Measurements from ENCODE around the gene MLIP.
"Not testable (repeated sequence)": the region's sequence is repeated elsewhere in the genome, so short reads cannot be mapped to it uniquely, and the experiment has no call there.

Gene MLIP

DNA sequence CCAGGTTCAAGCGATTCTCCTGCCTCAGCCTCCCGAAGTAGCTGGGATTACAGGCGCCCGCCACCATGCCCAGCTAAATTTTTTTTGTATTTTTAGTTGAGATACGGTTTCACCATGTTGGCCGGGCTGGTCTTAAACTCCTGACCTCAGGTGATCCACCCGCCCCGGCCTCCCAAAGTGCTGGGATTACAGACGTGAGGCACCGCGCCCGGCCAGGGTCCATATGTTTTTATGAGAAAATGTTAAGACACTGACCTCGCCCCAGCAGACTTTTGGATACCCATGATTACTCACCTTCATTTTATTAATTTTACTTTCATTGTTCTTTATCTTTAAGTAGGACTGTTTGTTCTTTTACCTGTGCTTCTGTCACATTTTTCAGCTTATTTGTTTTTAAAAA, 29.7 kb upstream of the MLIP start:
- H3K36me3 ChIP-seq (ENCODE audit: control insufficient read depth, insufficient read depth, low read length); H3K4me3 ChIP-seq (ENCODE audit: insufficient read depth, low read depth, low read length); H3K27me3 ChIP-seq (ENCODE audit: control insufficient read depth, insufficient read depth, low read length, poor library complexity, severe bottlenecking); H3K9me3 ChIP-seq (ENCODE audit: control insufficient read depth, low read length); H3K27ac ChIP-seq (ENCODE audit: insufficient read depth, low read depth, low read length, poor library complexity, severe bottlenecking); H3K4me1 ChIP-seq (ENCODE audit: control insufficient read depth, insufficient read depth, low read length): not testable (repeated sequence)
- 94 to 98% methylated on average over 12 to 13 of the region's 13 CpGs for WGBS, 2 experiments

DNA sequence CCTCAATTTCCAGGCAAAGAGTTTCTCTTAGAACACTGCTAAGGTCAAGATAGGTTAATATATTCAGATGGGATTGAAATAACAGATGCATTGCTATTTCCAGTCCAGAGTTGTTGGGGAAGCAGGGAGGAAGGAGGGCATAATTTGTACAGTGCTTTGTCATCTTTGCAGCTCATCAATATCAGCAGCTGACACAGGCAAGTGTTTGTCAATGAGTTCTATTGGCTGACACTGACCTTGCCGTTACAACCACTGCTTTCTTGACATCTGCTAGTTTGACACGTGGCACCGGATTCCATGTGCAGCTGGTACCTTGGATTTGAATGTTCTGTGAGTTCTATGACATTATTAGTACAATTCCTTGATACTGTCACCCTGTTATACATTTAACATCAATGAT, 28.0 kb upstream of the MLIP start:
- no peaks in the 10 kb centered on the region for H3K9me3 ChIP-seq (ENCODE audit: control insufficient read depth, low read length)
- H3K4me1 ChIP-seq (ENCODE audit: control insufficient read depth, insufficient read depth, low read length), result no peaks in the 10 kb centered on the region
- H3K27ac ChIP-seq (ENCODE audit: insufficient read depth, low read depth, low read length, poor library complexity, severe bottlenecking), result no peak overlapping the region
- H3K27me3 ChIP-seq (ENCODE audit: control insufficient read depth, insufficient read depth, low read length, poor library complexity, severe bottlenecking), result no peaks in the 10 kb centered on the region
- WGBS, 2 experiments, result 86 to 93% methylated on average over 3 of the region's 3 CpGs
- H3K36me3 ChIP-seq (ENCODE audit: control insufficient read depth, insufficient read depth, low read length), result no peaks in the 10 kb centered on the region
- H3K4me3 ChIP-seq (ENCODE audit: insufficient read depth, low read depth, low read length), result no peak overlapping the region

DNA sequence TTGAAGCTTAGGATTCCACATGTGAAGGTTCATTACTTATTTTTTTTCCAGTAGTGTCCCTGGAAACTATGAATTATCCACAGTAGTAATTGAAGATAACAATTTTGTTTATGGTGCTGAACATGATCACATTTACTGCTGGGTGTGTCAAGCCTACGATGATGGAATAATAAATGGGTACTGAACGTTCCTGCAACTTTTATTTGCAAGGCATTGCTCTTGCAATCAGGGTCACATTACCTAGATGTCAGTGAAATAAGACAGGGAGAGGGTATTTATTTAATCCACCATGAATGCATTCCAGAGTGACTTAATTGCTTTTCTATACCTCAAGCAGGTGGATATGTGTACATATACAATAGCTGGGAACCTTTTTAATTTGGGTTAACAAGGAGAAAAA, 27.0 kb upstream of the MLIP start:
- H3K27me3 ChIP-seq (ENCODE audit: control insufficient read depth, insufficient read depth, low read length, poor library complexity, severe bottlenecking), result no peaks in the 10 kb centered on the region
- no peak overlapping the region for H3K27ac ChIP-seq (ENCODE audit: insufficient read depth, low read depth, low read length, poor library complexity, severe bottlenecking)
- no peak overlapping the region for H3K4me3 ChIP-seq (ENCODE audit: insufficient read depth, low read depth, low read length)
- no peaks in the 10 kb centered on the region for H3K36me3 ChIP-seq (ENCODE audit: control insufficient read depth, insufficient read depth, low read length)
- WGBS, 2 experiments, result 95 to 96% methylated on average over 2 of the region's 2 CpGs
- H3K9me3 ChIP-seq (ENCODE audit: control insufficient read depth, low read length), result no peaks in the 10 kb centered on the region
- H3K4me1 ChIP-seq (ENCODE audit: control insufficient read depth, insufficient read depth, low read length), result no peaks in the 10 kb centered on the region

DNA sequence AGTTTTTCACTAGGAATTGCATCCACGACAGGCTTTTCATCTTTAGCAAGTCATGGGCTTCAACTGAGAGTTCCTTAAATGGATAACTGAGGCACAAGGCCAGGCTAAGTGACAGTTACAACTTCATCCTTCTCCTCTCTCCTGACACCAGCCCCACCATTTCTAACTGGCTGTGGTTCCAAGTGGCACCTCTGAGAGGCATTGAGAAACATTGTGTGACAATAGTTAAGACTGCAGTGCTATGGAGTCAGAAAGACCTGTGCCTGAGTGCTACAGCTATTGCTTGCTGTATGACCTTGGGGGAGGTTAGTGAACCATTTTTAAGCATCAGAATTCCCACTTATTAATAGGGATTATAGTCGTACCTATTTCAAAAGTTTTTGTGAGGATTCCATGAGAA, 26.2 kb upstream of the MLIP start:
- Histone ChIP-seq H3K9me3 (ENCODE audit: control insufficient read depth, low read length) (no peaks in the 10 kb centered on the region), H3K4me1 (ENCODE audit: control insufficient read depth, insufficient read depth, low read length) (no peaks in the 10 kb centered on the region), H3K27ac (ENCODE audit: insufficient read depth, low read depth, low read length, poor library complexity, severe bottlenecking) (no peak overlapping the region), H3K4me3 (ENCODE audit: insufficient read depth, low read depth, low read length) (no peak overlapping the region), H3K27me3 (ENCODE audit: control insufficient read depth, insufficient read depth, low read length, poor library complexity, severe bottlenecking) (no peaks in the 10 kb centered on the region), H3K36me3 (ENCODE audit: control insufficient read depth, insufficient read depth, low read length) (no peaks in the 10 kb centered on the region)
- 0% methylated on average over 1 of the region's 2 CpGs for WGBS, 2 experiments

DNA sequence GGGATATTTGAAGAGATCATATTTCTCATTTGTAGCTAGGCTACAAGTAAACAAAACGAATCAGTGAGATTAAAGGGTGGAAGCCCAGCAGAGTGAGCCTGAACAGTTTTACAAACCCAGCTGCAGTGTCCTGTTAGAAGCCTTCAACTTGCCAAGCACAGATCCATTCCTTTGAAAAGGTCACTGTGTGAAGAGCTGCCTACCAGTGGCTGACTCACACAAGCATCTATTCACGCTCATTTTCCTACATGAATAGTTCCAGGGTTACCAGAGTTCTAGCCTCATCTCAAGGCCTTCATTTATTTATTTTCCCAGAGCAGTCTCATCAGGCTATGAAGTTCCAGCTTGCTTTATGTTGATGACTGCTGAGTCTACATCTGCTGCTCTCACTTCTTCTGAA, 25.7 kb upstream of the MLIP start:
- WGBS, 2 experiments, result 72 to 75% methylated on average over 2 of the region's 2 CpGs

DNA sequence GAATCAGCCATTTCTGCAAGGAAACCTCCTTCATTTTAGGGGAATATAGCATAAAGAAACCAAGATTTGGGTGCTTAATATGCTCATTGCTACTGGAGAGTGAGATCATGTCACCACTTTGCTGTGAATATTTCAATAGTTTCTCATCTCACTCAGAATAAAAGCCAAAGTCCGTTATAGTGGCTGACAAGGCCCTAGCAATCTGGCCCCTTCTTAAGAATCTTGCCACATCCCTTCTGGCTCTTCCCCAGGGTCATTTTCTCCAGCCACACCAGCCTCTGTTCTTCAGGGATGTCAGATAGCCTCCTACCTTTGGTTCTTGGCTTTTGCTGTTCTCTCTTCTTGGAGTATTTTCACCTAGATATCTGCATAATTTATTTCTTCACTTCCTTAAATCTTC, 24.8 kb upstream of the MLIP start:
- 93 to 95% methylated on average over 1 of the region's 1 CpG for WGBS, 2 experiments
- no peaks in the 10 kb centered on the region for H3K9me3 ChIP-seq (ENCODE audit: control insufficient read depth, low read length)
- H3K4me1 ChIP-seq (ENCODE audit: control insufficient read depth, insufficient read depth, low read length), result no peaks in the 10 kb centered on the region
- H3K27me3 ChIP-seq (ENCODE audit: control insufficient read depth, insufficient read depth, low read length, poor library complexity, severe bottlenecking), result no peaks in the 10 kb centered on the region
- no peaks in the 10 kb centered on the region for H3K36me3 ChIP-seq (ENCODE audit: control insufficient read depth, insufficient read depth, low read length)
- no peak overlapping the region for H3K27ac ChIP-seq (ENCODE audit: insufficient read depth, low read depth, low read length, poor library complexity, severe bottlenecking)
- H3K4me3 ChIP-seq (ENCODE audit: insufficient read depth, low read depth, low read length), result no peak overlapping the region

More for the DNA sequence above, 25.7 kb upstream of the MLIP start:
- Histone ChIP-seq H3K9me3 (ENCODE audit: control insufficient read depth, low read length) (no peaks in the 10 kb centered on the region), H3K4me3 (ENCODE audit: insufficient read depth, low read depth, low read length) (no peak overlapping the region), H3K27ac (ENCODE audit: insufficient read depth, low read depth, low read length, poor library complexity, severe bottlenecking) (no peak overlapping the region), H3K36me3 (ENCODE audit: control insufficient read depth, insufficient read depth, low read length) (no peaks in the 10 kb centered on the region), H3K27me3 (ENCODE audit: control insufficient read depth, insufficient read depth, low read length, poor library complexity, severe bottlenecking) (no peaks in the 10 kb centered on the region), H3K4me1 (ENCODE audit: control insufficient read depth, insufficient read depth, low read length) (no peaks in the 10 kb centered on the region)

DNA sequence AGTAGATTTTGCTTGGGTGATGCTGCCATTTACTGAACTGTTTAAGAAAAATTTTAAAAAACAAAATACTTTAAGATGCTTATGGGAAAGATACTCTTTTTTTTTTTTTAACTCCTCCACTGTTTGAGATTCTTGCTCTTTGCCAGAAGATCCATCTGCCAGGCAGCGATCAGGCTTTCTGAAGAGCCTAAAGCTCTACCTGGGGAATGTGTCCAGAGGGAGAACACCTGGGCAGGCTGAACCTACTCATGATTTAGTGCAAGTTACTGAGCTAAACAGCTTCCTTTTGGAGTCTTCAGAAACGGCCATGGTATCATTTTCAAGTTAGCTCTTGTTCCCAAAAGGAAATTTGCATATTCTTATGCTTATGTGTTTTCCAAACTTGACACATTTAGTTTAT, 23.5 kb upstream of the MLIP start:
- no peaks in the 10 kb centered on the region for H3K9me3 ChIP-seq (ENCODE audit: control insufficient read depth, low read length)
- WGBS, 2 experiments, result 66 to 77% methylated on average over 2 of the region's 2 CpGs
- H3K36me3 ChIP-seq (ENCODE audit: control insufficient read depth, insufficient read depth, low read length), result no peaks in the 10 kb centered on the region

DNA sequence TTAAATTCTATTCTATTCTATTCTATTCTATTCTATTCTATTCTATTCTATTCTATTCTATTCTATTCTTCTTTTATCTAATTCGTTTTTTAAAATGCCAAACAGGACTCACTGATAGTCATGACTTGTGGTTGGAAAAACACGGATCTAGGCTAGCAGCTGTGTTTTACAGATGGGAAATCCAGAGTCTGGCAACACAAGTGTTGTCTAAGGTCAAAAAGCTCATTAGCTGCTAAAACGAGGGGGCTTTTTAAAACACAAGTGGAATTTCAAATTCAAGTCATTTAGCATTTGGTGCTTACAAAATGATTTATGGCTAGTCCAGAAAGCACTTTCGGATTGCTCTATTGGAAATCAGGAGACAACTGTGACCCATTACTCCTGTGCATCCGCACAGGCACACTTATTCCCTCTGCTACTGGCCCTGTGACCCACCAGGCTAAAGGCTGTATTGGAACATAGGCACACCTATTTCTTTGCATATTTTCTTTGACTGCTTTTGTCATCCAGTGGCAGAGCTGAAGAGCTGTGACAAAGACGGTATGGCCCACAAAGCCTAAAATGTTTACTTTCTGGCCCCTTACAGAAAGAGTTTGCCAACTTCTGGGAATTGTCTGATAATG, 17.8 kb upstream of the MLIP start:
- H3K27ac ChIP-seq (ENCODE audit: insufficient read depth, low read depth, low read length, poor library complexity, severe bottlenecking), result no peak overlapping the region

More for the DNA sequence above, 23.5 kb upstream of the MLIP start:
- Histone ChIP-seq H3K4me1 (ENCODE audit: control insufficient read depth, insufficient read depth, low read length) (no peaks in the 10 kb centered on the region), H3K27me3 (ENCODE audit: control insufficient read depth, insufficient read depth, low read length, poor library complexity, severe bottlenecking) (no peaks in the 10 kb centered on the region), H3K27ac (ENCODE audit: insufficient read depth, low read depth, low read length, poor library complexity, severe bottlenecking) (no peak overlapping the region), H3K4me3 (ENCODE audit: insufficient read depth, low read depth, low read length) (no peak overlapping the region)

DNA sequence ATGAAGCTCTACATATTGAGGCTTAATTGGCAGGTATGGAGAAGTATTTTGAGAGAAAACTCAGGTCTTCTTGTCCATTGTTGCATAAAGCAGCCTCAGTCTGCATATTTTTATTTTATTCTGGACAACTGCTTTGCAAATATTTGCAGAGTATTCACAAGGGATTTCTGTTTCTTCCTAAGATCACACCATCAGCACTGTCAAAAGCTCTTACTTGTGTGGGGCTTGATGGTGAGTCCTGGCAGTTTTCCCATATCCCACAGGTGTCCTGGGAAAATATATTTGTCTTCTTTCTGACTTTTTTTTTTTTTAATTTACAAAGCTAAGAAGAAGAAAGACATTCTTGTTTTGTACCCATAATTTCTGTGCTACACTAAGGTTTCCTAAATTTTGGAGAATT, 16.9 kb upstream of the MLIP start:
- Histone ChIP-seq H3K36me3 (ENCODE audit: control insufficient read depth, insufficient read depth, low read length) (no peaks in the 10 kb centered on the region), H3K4me3 (ENCODE audit: insufficient read depth, low read depth, low read length) (no peak overlapping the region), H3K27me3 (ENCODE audit: control insufficient read depth, insufficient read depth, low read length, poor library complexity, severe bottlenecking) (no peaks in the 10 kb centered on the region), H3K9me3 (ENCODE audit: control insufficient read depth, low read length) (no peaks in the 10 kb centered on the region), H3K4me1 (ENCODE audit: control insufficient read depth, insufficient read depth, low read length) (no peaks in the 10 kb centered on the region), H3K27ac (ENCODE audit: insufficient read depth, low read depth, low read length, poor library complexity, severe bottlenecking) (no peak overlapping the region)

More for the DNA sequence above, 17.8 kb upstream of the MLIP start:
- Histone ChIP-seq H3K27me3 (ENCODE audit: control insufficient read depth, insufficient read depth, low read length, poor library complexity, severe bottlenecking) (no peaks in the 10 kb centered on the region), H3K4me3 (ENCODE audit: insufficient read depth, low read depth, low read length) (no peak overlapping the region), H3K4me1 (ENCODE audit: control insufficient read depth, insufficient read depth, low read length) (no peaks in the 10 kb centered on the region), H3K9me3 (ENCODE audit: control insufficient read depth, low read length) (no peaks in the 10 kb centered on the region), H3K36me3 (ENCODE audit: control insufficient read depth, insufficient read depth, low read length) (no peaks in the 10 kb centered on the region)
- WGBS, 2 experiments, result 91 to 92% methylated on average over 6 of the region's 6 CpGs

DNA sequence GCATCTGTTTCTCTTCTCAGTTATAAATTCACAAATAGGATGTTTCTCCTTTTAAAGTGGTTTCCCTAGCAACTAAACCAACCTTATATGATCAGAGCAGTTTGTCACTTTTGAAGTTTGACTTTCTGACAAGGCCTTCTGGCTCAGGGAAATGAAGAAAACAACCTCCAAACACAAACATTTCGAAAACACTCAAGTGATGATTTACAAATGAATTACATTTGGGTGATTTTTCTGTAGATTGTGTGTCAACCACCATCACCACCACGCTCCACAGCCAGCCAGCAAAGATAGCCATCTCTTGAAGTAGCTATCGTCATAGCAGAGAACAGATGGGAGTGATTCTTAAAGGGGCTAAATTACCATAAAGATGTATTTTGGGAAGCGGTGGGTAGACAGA, 16.5 kb upstream of the MLIP start:
- Histone ChIP-seq H3K4me1 (ENCODE audit: control insufficient read depth, insufficient read depth, low read length) (no peaks in the 10 kb centered on the region), H3K36me3 (ENCODE audit: control insufficient read depth, insufficient read depth, low read length) (no peaks in the 10 kb centered on the region), H3K4me3 (ENCODE audit: insufficient read depth, low read depth, low read length) (no peak overlapping the region), H3K27me3 (ENCODE audit: control insufficient read depth, insufficient read depth, low read length, poor library complexity, severe bottlenecking) (no peaks in the 10 kb centered on the region), H3K9me3 (ENCODE audit: control insufficient read depth, low read length) (no peaks in the 10 kb centered on the region), H3K27ac (ENCODE audit: insufficient read depth, low read depth, low read length, poor library complexity, severe bottlenecking) (no peak overlapping the region)
- WGBS, 2 experiments, result 95 to 97% methylated on average over 3 to 4 of the region's 4 CpGs

DNA sequence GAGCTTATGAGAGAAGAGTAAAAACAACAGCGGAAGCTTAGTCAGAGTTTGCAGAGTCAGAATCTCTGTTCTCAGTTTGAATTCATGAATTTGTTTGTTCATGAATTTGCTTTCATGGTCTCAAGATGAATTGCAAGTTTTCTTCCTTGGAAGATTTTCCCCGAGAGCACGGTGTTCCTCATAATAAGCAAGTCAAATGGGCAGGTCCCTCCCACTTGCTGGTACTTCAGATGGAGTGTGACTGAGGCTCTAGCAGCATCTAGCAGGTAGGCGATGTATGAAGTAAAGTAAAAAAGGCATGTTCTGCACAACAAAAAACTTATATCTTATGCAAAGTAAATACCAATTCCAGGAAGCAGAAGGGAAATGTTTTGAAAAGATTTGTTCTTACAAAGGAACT, 15.5 kb upstream of the MLIP start:
- H3K4me3 ChIP-seq (ENCODE audit: insufficient read depth, low read depth, low read length), result no peak overlapping the region
- WGBS, 2 experiments, result 93 to 97% methylated on average over 3 to 4 of the region's 4 CpGs
- H3K9me3 ChIP-seq (ENCODE audit: control insufficient read depth, low read length), result no peaks in the 10 kb centered on the region
- no peaks in the 10 kb centered on the region for H3K36me3 ChIP-seq (ENCODE audit: control insufficient read depth, insufficient read depth, low read length)
- H3K4me1 ChIP-seq (ENCODE audit: control insufficient read depth, insufficient read depth, low read length), result no peaks in the 10 kb centered on the region
- no peaks in the 10 kb centered on the region for H3K27me3 ChIP-seq (ENCODE audit: control insufficient read depth, insufficient read depth, low read length, poor library complexity, severe bottlenecking)
- no peak overlapping the region for H3K27ac ChIP-seq (ENCODE audit: insufficient read depth, low read depth, low read length, poor library complexity, severe bottlenecking)
